Esophagus squamous epithelium (tissue), 4 donors: Measurements from ENCODE around the gene CAP2.

Experiments used
- POLR2A ChIP-seq, 4 donors: fragments of 450-650 bp; IDR thresholded peaks; one replicate each; pipeline ENCODE4 v1.6.1; 2017; ENCODE audit warnings: antibody characterized with exemption in 4 of 4, mild to moderate bottlenecking in 4 of 4, moderate library complexity in 3 of 4
- TF ChIP-seq, protein P1 (sequence below), 6 experiments: fragments of 450-650 bp in 4 of 6; fragments of 200-600 bp in 2 of 6; sonication (generic) in 2 of 6; IDR thresholded peaks; one replicate each; pipeline ENCODE4 v1.5.1; 2016 to 2019; ENCODE audit warnings: antibody characterized with exemption in 6 of 6, mild to moderate bottlenecking in 4 of 6, moderate library complexity in 4 of 6

DNA sequence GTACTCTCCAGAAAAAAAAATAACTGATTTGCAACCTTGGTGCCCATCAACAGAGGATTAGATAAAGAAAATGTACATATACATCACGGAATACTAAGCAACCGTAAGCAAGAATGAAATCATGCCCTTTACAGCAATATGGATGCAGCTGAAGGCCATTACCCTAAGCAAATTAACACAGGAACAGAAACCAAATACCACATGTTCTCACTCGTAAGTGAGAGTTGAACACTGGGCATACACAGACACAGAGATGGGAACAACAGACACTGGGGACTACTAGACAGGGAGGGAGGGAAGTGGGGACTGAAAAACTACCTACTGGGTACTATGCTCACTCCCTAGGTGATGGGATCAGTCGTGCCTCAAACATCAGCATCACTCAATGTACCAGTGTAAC lies 32.8 kb upstream of the CAP2 start:
- TF ChIP-seq, protein P1, sequence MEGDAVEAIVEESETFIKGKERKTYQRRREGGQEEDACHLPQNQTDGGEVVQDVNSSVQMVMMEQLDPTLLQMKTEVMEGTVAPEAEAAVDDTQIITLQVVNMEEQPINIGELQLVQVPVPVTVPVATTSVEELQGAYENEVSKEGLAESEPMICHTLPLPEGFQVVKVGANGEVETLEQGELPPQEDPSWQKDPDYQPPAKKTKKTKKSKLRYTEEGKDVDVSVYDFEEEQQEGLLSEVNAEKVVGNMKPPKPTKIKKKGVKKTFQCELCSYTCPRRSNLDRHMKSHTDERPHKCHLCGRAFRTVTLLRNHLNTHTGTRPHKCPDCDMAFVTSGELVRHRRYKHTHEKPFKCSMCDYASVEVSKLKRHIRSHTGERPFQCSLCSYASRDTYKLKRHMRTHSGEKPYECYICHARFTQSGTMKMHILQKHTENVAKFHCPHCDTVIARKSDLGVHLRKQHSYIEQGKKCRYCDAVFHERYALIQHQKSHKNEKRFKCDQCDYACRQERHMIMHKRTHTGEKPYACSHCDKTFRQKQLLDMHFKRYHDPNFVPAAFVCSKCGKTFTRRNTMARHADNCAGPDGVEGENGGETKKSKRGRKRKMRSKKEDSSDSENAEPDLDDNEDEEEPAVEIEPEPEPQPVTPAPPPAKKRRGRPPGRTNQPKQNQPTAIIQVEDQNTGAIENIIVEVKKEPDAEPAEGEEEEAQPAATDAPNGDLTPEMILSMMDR (IDR thresholded peaks at IDR 0.05) = no peak
- no peak for TF ChIP-seq POLR2A (IDR thresholded peaks at IDR 0.05)
